ENCODE data around the gene DEFB108B.
"Not testable (repeated sequence)": the region's sequence is repeated elsewhere in the genome, so short reads cannot be mapped to it uniquely, and the experiment has no call there.

DNA sequence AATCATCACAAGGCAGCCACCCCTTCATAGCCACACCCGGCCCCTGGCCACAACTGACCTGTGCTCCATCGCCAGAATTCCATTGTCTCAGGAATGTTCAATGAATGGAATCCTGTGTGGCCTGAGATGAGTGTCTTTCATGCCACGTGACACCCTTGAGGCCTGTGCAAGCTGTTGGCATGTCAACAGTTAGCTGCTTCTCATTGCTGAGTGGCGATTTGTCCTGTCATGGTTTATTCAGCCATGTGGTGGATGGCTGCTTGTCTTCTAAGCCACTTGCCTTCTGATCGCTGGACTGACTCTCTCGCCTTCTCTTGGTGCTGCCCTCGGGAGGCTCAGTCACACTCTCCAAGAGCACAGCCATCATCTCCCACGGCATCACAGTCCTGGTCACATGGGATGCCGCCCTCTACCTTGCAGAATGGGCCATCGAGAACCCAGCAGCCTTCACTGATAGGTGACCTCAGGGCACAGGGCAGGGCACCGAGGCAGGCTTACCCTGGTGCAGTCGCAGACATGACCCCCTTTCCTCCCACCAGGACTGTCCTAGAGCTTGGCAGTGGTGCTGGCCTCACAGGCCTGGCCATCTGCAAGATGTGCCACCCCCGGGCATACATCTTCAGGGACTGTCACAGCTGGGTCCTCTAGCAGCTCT lies 38.5 kb upstream of the DEFB108B start:
- TF ChIP-seq POLR2AphosphoS5 (IDR thresholded peaks at IDR 0.05; ENCODE audit: borderline replicate concordance, low read depth, low read length); EZH2 (IDR thresholded peaks at IDR 0.05); FOXP2 (optimal IDR thresholded peaks at IDR 0.05; ENCODE audit: control extremely low read depth, extremely low read length, insufficient read depth): not testable (repeated sequence)
